ENCODE measurements around the gene GPR32.
"Not testable (repeated sequence)": the region's sequence is repeated elsewhere in the genome, so short reads cannot be mapped to it uniquely, and the experiment has no call there.

GPR32 gene

GRCh38 chr19:50804420-50805272 lies 34.4 kb downstream of the GPR32 start:
- DNase-seq: peak; percentile 99

GRCh38 chr19:50808856-50809255 lies 38.6 kb downstream of the GPR32 start:
- DNase-seq: no peak

- DNase-seq: not testable (repeated sequence)
These were observed 41.5 kb downstream of the GPR32 start for GRCh38 chr19:50811622-50812238.

GRCh38 chr19:50812474-50812873 lies 42.2 kb downstream of the GPR32 start:
- DNase-seq: no peak

- no peak for DNase-seq
These were observed 44.6 kb downstream of the GPR32 start for GRCh38 chr19:50814883-50815282.

- no peak for DNase-seq
These were observed 45.2 kb downstream of the GPR32 start for GRCh38 chr19:50815439-50815838.

- DNase-seq: peak; percentile 32
These were observed 47.9 kb downstream of the GPR32 start for GRCh38 chr19:50817941-50818858.

GRCh38 chr19:50818859-50819472 lies 48.7 kb downstream of the GPR32 start:
- DNase-seq: no peak

- DNase-seq: no peak
These were observed 49.4 kb downstream of the GPR32 start for GRCh38 chr19:50819636-50820035.

- DNase-seq: no peak
These were observed 49.8 kb downstream of the GPR32 start for GRCh38 chr19:50820086-50820485.

- no peak for DNase-seq
These were observed 50.4 kb downstream of the GPR32 start for GRCh38 chr19:50820549-50821247.

GRCh38 chr19:50821248-50821612 lies 51.0 kb downstream of the GPR32 start:
- DNase-seq: no peak
